GM08714 (cell line): ENCODE measurements around the gene ETF1.
"Not testable (repeated sequence)": the region's sequence is repeated elsewhere in the genome, so short reads cannot be mapped to it uniquely, and the experiment has no call there.

ENCODE experiments used
- H3K4me3 ChIP-seq: fragments of 200-500 bp; sonication (Bioruptor generic); 2 replicates; pipeline ENCODE4 v1.5.1; 2014; ENCODE audit warnings: mild to moderate bottlenecking, low read length, inconsistent platforms
- ZNF274 ChIP-seq: IDR thresholded peaks from 2 replicates; pipeline ENCODE4 v1.6.1; 2012; ENCODE audit warnings: mild to moderate bottlenecking, low read depth, low read length

The ETF1 gene

GRCh38 chr5:138492560-138493045, 50.4 kb downstream of the ETF1 start:
- TF ChIP-seq ZNF274 = no peak
- peak overlapping the region; percentile 60; the same call in 1 of the 2 replicates for H3K4me3 ChIP-seq

- peak overlapping the region; percentile 60; the same call in 1 of the 2 replicates for H3K4me3 ChIP-seq
- no peak for TF ChIP-seq ZNF274
These were observed 51.1 kb downstream of the ETF1 start for GRCh38 chr5:138491669-138492559.

- no peak overlapping the region; the same call in 1 of the 2 replicates for H3K4me3 ChIP-seq
- TF ChIP-seq ZNF274 = no peak
These were observed 51.8 kb downstream of the ETF1 start for GRCh38 chr5:138491284-138491648.

GRCh38 chr5:138490648-138491283, 52.3 kb downstream of the ETF1 start:
- no peak overlapping the region for H3K4me3 ChIP-seq
- TF ChIP-seq ZNF274 = no peak

GRCh38 chr5:138489683-138490061, 53.4 kb downstream of the ETF1 start:
- TF ChIP-seq ZNF274 = no peak

GRCh38 chr5:138488481-138488945, 54.5 kb downstream of the ETF1 start:
- TF ChIP-seq ZNF274 = no peak
- no peak overlapping the region for H3K4me3 ChIP-seq

More at GRCh38 chr5:138489683-138490061, 53.4 kb downstream of the ETF1 start:
- no peak overlapping the region for H3K4me3 ChIP-seq

GRCh38 chr5:138482638-138483037, 60.4 kb downstream of the ETF1 start:
- TF ChIP-seq ZNF274 = no peak
- H3K4me3 ChIP-seq = no peak overlapping the region

- TF ChIP-seq ZNF274 = no peak
- H3K4me3 ChIP-seq = no peak overlapping the region
These were observed 66.1 kb downstream of the ETF1 start for GRCh38 chr5:138476918-138477317.

- not testable (repeated sequence) for H3K4me3 ChIP-seq
These were observed 69.9 kb downstream of the ETF1 start for GRCh38 chr5:138473151-138473550.

GRCh38 chr5:138472353-138472752, 70.7 kb downstream of the ETF1 start:
- no peak overlapping the region for H3K4me3 ChIP-seq
- TF ChIP-seq ZNF274 = no peak

- H3K4me3 ChIP-seq = no peak overlapping the region
- no peak for TF ChIP-seq ZNF274
These were observed 72.0 kb downstream of the ETF1 start for GRCh38 chr5:138471052-138471361.

GRCh38 chr5:138470322-138471051, 72.5 kb downstream of the ETF1 start:
- no peak for TF ChIP-seq ZNF274

GRCh38 chr5:138469540-138470321, 73.3 kb downstream of the ETF1 start:
- TF ChIP-seq ZNF274 = no peak

More at GRCh38 chr5:138470322-138471051, 72.5 kb downstream of the ETF1 start:
- H3K4me3 ChIP-seq = no peak overlapping the region

More at GRCh38 chr5:138469540-138470321, 73.3 kb downstream of the ETF1 start:
- no peak overlapping the region for H3K4me3 ChIP-seq
